HFFc6 (cell line): ENCODE data around the gene BMP8A. TPM values are rescaled to one million over a fixed set of nuclear protein-coding genes. Genes with fewer than 3 reads are reported as not detected.
A peak's percentile ranks its signal among the peaks of the same experiment; 100 is the strongest.
"Not testable (repeated sequence)": the region's sequence is repeated elsewhere in the genome, so short reads cannot be mapped to it uniquely, and the experiment has no call there.

ENCODE experiments used
- DNase-seq: peaks from one replicate; pipeline ENCODE4 v3.0.0-alpha.2; 2018
- H3K27ac Mint-ChIP-seq: 2 replicates; pipeline ENCODE4 v1.8.0; 2020; ENCODE audit warnings: mild to moderate bottlenecking, mixed read lengths
- H3K27me3 Mint-ChIP-seq: 2 replicates; pipeline ENCODE4 v1.8.0; 2021; ENCODE audit warnings: mild to moderate bottlenecking, moderate library complexity, mixed read lengths; ENCODE audit not compliant: insufficient read depth
- H3K36me3 Mint-ChIP-seq: 2 replicates; pipeline ENCODE4 v1.8.0; 2021; ENCODE audit warnings: low read depth, mixed read lengths
- H3K4me1 Mint-ChIP-seq: 2 replicates; pipeline ENCODE4 v1.8.0; 2020; ENCODE audit warnings: low read depth, mixed read lengths
- H3K4me3 Mint-ChIP-seq: 2 replicates; pipeline ENCODE4 v1.8.0; 2020; ENCODE audit warnings: mild to moderate bottlenecking, moderate library complexity, mixed read lengths
- H3K9me3 Mint-ChIP-seq: 2 replicates; pipeline ENCODE4 v1.8.0; 2020; ENCODE audit warnings: mild to moderate bottlenecking, mixed read lengths
- total RNA-seq, 6 experiments: library from RNA; stranded (reverse); fragmentation: NEBNext Ultra II Directional; extraction: Animal tissue kit (Norgen Biotek cat#: 25700); gene quantifications; 2 replicates in 1 of 6; 3 replicates in 5 of 6; pipeline ENCODE4 v1.2.3, GENCODE V29; 2021
- TF ChIP-seq, protein P1 (sequence below): fragments of 200-600 bp; sonication (generic); IDR thresholded peaks from 2 replicates; pipeline ENCODE4 v1.5.0; 2021; ENCODE audit warnings: antibody characterized with exemption, mild to moderate bottlenecking

Gene BMP8A
- total RNA-seq, 6 experiments from 2014 or later = not detected

GRCh38 chr1:39519376-39519775 lies 27.9 kb downstream of the BMP8A start:
- peak; percentile 78 for DNase-seq
- not testable (repeated sequence) for H3K36me3 Mint-ChIP-seq, H3K27me3 Mint-ChIP-seq, H3K9me3 Mint-ChIP-seq, H3K4me1 Mint-ChIP-seq, H3K4me3 Mint-ChIP-seq
- H3K27ac Mint-ChIP-seq = peak overlapping the region; percentile 60

GRCh38 chr1:39522221-39522620 lies 30.8 kb downstream of the BMP8A start:
- not testable (repeated sequence) for H3K27me3 Mint-ChIP-seq, DNase-seq, H3K36me3 Mint-ChIP-seq, H3K9me3 Mint-ChIP-seq, H3K4me1 Mint-ChIP-seq, H3K4me3 Mint-ChIP-seq, H3K27ac Mint-ChIP-seq

GRCh38 chr1:39522661-39523567 lies 31.5 kb downstream of the BMP8A start:
- Mint-ChIP-seq H3K27ac (no peak overlapping the region), H3K36me3 (no peaks in the 10 kb centered on the region), H3K4me1 (peaks cover 6% of the 10 kb centered on the region), H3K9me3 (no peaks in the 10 kb centered on the region), H3K4me3 (no peak overlapping the region), H3K27me3 (no peaks in the 10 kb centered on the region)
- DNase-seq = no peak
- TF ChIP-seq, protein P1, sequence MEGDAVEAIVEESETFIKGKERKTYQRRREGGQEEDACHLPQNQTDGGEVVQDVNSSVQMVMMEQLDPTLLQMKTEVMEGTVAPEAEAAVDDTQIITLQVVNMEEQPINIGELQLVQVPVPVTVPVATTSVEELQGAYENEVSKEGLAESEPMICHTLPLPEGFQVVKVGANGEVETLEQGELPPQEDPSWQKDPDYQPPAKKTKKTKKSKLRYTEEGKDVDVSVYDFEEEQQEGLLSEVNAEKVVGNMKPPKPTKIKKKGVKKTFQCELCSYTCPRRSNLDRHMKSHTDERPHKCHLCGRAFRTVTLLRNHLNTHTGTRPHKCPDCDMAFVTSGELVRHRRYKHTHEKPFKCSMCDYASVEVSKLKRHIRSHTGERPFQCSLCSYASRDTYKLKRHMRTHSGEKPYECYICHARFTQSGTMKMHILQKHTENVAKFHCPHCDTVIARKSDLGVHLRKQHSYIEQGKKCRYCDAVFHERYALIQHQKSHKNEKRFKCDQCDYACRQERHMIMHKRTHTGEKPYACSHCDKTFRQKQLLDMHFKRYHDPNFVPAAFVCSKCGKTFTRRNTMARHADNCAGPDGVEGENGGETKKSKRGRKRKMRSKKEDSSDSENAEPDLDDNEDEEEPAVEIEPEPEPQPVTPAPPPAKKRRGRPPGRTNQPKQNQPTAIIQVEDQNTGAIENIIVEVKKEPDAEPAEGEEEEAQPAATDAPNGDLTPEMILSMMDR = no peak

DNA sequence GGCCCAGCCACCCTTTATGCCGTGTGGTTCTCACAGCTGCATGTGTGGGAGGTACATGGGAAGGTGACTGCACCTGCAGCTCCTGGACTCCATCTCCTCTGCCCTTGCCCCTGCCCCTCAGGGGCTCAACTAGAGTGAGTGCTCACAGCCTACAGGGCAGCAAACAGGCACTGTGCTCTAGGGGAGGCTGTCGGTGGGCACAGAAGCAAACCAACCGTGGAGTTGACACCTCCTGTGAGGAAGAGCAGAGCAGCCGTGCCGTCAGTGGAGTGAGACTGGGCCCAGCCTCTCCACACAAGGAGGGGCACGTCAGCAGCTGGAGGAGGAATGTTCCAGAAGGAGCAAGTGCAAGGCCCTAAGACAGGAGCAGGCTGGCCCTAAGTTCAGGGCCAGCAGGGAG lies 32.7 kb downstream of the BMP8A start:
- Mint-ChIP-seq H3K27me3 (no peaks in the 10 kb centered on the region), H3K4me3 (no peak overlapping the region), H3K36me3 (no peaks in the 10 kb centered on the region), H3K27ac (no peak overlapping the region), H3K4me1 (peaks cover 4% of the 10 kb centered on the region), H3K9me3 (no peaks in the 10 kb centered on the region)
- DNase-seq = no peak
- TF ChIP-seq, protein P1 = no peak

DNA sequence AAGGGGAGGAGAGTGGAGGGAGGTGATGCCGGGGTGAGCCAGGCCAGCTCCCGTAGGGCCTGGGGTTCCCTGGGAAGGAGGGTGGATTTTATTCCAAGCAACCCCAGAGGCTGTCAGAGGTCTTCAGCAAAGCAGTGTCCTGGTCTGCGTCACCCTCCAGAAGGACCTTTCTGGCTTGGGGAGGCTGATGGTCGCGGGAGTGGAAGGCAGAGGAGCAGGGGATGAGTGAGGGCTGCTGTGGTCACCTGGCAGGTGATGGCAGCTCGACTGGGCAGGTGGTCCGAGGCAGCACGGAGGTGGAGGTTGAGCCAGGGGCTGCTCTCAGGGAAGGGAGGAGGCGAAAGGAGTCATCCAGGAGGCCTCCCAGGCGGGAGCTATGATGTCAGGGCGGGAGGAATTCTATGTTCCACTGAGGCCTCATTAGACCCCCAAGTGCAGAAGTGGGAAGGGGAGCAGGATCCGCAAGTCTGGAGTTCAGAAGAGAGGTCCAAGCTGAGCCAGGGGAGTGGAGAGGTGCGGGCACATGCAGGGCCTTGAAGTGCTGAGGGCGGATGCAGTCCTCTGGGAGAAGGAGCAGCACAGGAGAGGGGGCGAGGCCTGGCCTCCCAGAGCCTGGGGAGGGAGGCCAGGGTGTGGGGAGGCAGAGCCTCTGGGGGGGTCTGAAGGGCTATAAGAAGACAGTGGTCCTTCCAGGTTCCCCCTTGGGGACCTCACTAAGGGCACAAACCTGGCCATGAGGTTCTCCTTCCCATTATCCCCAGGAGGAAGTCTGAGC lies 33.3 kb downstream of the BMP8A start:
- no peaks in the 10 kb centered on the region; the same call in 1 of the 2 replicates for H3K36me3 Mint-ChIP-seq
- H3K4me1 Mint-ChIP-seq = no peaks in the 10 kb centered on the region
- H3K9me3 Mint-ChIP-seq = no peaks in the 10 kb centered on the region
- no peaks in the 10 kb centered on the region for H3K27me3 Mint-ChIP-seq
- TF ChIP-seq, protein P1 = no peak
- no peak for DNase-seq
- H3K4me3 Mint-ChIP-seq = no peak overlapping the region
- no peak overlapping the region for H3K27ac Mint-ChIP-seq

GRCh38 chr1:39525366-39526165 lies 34.1 kb downstream of the BMP8A start:
- H3K9me3 Mint-ChIP-seq = no peaks in the 10 kb centered on the region
- TF ChIP-seq, protein P1 = no peak
- H3K36me3 Mint-ChIP-seq = no peaks in the 10 kb centered on the region; the same call in 1 of the 2 replicates
- no peak for DNase-seq
- H3K4me3 Mint-ChIP-seq = no peak overlapping the region
- H3K27ac Mint-ChIP-seq = no peak overlapping the region
- H3K4me1 Mint-ChIP-seq = no peaks in the 10 kb centered on the region
- H3K27me3 Mint-ChIP-seq = no peaks in the 10 kb centered on the region
